Stomach (tissue), 9 donors: ENCODE measurements around the gene CNTN5. TPM values are rescaled to one million over a fixed set of nuclear protein-coding genes. Genes with fewer than 3 reads are reported as not detected.

Experiments used
- DNase-seq, 2 donors: peaks; one replicate each; pipeline versions ENCODE4 v3.0.0 to v3.0.0-alpha.2; 2013 to 2019
- H3K27ac ChIP-seq, 5 donors: fragments of 200-600 bp in 4 of 5; sonication (generic) in 4 of 5; one replicate each; pipeline ENCODE4 v1.5.1; 2013 to 2019; ENCODE audit warnings: mild to moderate bottlenecking in 1 of 5, moderate library complexity in 1 of 5
- H3K27me3 ChIP-seq, 3 donors: fragments of 200-600 bp; sonication (generic); one replicate each; pipeline ENCODE4 v1.5.1; 2017 to 2019; ENCODE audit warnings: mixed run types in 1 of 3
- H3K36me3 ChIP-seq, 4 donors: fragments of 200-600 bp; sonication (generic); 1 replicate in 3 of 4; 2 replicates in 1 of 4; pipeline ENCODE4 v1.5.1; 2016 to 2019
- H3K4me1 ChIP-seq, 4 donors: fragments of 200-600 bp; sonication (generic); one replicate each; pipeline ENCODE4 v1.5.1; 2016 to 2019
- H3K4me3 ChIP-seq, 4 donors: fragments of 200-600 bp; sonication (generic) in 3 of 4; one replicate each; pipeline ENCODE4 v1.5.1; 2016 to 2019; ENCODE audit warnings: mild to moderate bottlenecking in 1 of 4
- H3K9me3 ChIP-seq, 4 donors: fragments of 200-600 bp; sonication (generic); one replicate each; pipeline ENCODE4 v1.5.1; 2016 to 2019
- CTCF ChIP-seq, 7 experiments: fragments of 450-650 bp in 4 of 7; fragments of 200-600 bp in 3 of 7; sonication (generic) in 3 of 7; IDR thresholded peaks; one replicate each; pipeline ENCODE4 v1.5.1; 2016 to 2019; ENCODE audit warnings: antibody characterized with exemption in 7 of 7, control low read depth in 2 of 7, mild to moderate bottlenecking in 1 of 7
- EP300 ChIP-seq: sonication (generic); formaldehyde crosslinking; IDR thresholded peaks from one replicate; pipeline ENCODE4 v1.6.1; 2017; ENCODE audit warnings: antibody characterized with exemption
- POLR2A ChIP-seq, 4 donors: fragments of 450-650 bp; IDR thresholded peaks; one replicate each; pipeline ENCODE4 v1.6.1; 2016; ENCODE audit warnings: antibody characterized with exemption in 4 of 4, control low read depth in 2 of 4, mild to moderate bottlenecking in 1 of 4, moderate library complexity in 1 of 4
- POLR2AphosphoS5 ChIP-seq, 3 donors: sonication (generic); formaldehyde crosslinking; IDR thresholded peaks; one replicate each; pipeline ENCODE4 v1.6.1; 2016; ENCODE audit warnings: antibody characterized with exemption in 3 of 3
- WGBS, 5 donors: extraction: QIAGEN DNeasy Blood & Tissue Kit in 3 of 5; methylation state at CpG; one replicate each; pipeline versions ENCODE4 v1.1.5 to v1.1.7; 2013 to 2018; 5-methylcytosine and 5-hydroxymethylcytosine counted together
- intact Hi-C: fragments of 100-400 bp; cut with DNase I; formaldehyde crosslinking; loops from one replicate; pipeline ENCODE4 v1.15.1; 2023; ENCODE audit warnings: low total_unique reads
- polyA plus RNA-seq, 3 donors: library from polyadenylated mRNA; stranded (reverse); fragments of 200-250 nt; gene quantifications; one replicate each; pipeline ENCODE4 v1.2.3, GENCODE V29; 2013
- total RNA-seq, 5 donors: library from RNA; depleted of rRNA; stranded (reverse); fragments of >200 nt; gene quantifications; one replicate each; pipeline versions ENCODE4 v1.1.0 to v1.2.3, GENCODE V29; 2014 to 2016
- donor health status: healthy with polysubstance abuse.
- donor health status: Bipolar disorder and iron deficiency.
- donor health status: healthy.

The CNTN5 gene
- total and polyA plus RNA-seq, 8 donors = 0.05 to 9.9 TPM; not detected in 6

DNA sequence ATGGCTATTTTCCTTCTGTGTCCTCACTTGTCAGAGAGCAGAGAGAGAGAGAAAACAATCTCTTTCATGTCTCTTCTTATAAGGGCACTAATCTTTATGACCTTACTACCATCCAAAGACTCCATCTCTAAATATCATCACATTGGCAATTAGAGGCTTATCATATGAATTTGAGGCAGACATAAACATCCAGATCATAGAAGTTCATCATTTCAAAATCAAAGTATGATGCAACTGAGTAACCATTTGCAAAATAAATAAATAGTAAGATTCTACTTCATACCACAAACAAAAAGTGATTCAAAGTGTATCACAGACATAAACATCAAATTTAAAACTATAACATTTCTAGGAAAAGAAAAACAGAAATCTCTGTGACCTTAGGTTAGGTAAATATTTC, 1161.6 kb downstream of the CNTN5 start:
- no peaks in the 10 kb centered on the region for H3K36me3 ChIP-seq
- intact Hi-C loops = no loop called here
- H3K9me3 ChIP-seq = no peaks in the 10 kb centered on the region
- H3K4me3 ChIP-seq = no peak overlapping the region
- DNase-seq = no peak
- TF ChIP-seq POLR2A (IDR thresholded peaks at IDR 0.05) (no peak), CTCF (IDR thresholded peaks at IDR 0.05) (no peak), POLR2AphosphoS5 (IDR thresholded peaks at IDR 0.05) (no peak), EP300 (no peak)
- no peaks in the 10 kb centered on the region for H3K27me3 ChIP-seq
- no peaks in the 10 kb centered on the region for H3K4me1 ChIP-seq
- H3K27ac ChIP-seq = no peak overlapping the region

DNA sequence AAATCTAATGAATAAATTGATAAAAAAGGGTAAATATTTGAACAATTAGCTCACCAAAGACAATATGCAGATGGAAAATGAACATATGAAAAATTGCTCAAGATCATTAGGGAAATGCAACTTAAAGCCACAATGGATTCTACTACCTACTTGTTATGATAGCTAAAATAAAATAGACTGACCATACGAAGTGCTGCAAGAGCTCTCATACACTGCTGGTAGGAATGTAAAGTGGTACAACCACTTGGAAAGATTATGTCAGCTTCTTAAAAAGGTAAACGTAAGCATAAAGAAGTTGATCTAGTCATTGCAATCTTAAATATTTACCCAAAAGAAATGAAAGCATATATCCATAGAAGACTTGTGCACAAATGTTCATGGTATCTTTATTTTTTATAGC, 1162.2 kb downstream of the CNTN5 start:
- Histone ChIP-seq H3K27ac (no peak overlapping the region), H3K27me3 (no peaks in the 10 kb centered on the region), H3K9me3 (no peaks in the 10 kb centered on the region), H3K36me3 (no peaks in the 10 kb centered on the region), H3K4me3 (no peak overlapping the region), H3K4me1 (no peaks in the 10 kb centered on the region)
- DNase-seq = no peak
- intact Hi-C loops = no loop called here
- TF ChIP-seq EP300 = no peak
- no peak for TF ChIP-seq POLR2A (IDR thresholded peaks at IDR 0.05)
- no peak for TF ChIP-seq POLR2AphosphoS5 (IDR thresholded peaks at IDR 0.05)
- no peak for TF ChIP-seq CTCF (IDR thresholded peaks at IDR 0.05)
- 41 to 54% (median 44%) methylated on average over 2 of the region's 2 CpGs for WGBS, 5 donors

GRCh38 chr11:100185588-100185987, 1164.8 kb downstream of the CNTN5 start:
- TF ChIP-seq POLR2A (IDR thresholded peaks at IDR 0.05) (no peak), EP300 (no peak), CTCF (IDR thresholded peaks at IDR 0.05) (no peak), POLR2AphosphoS5 (IDR thresholded peaks at IDR 0.05) (no peak)
- no peak for DNase-seq
- H3K27me3 ChIP-seq = no peaks in the 10 kb centered on the region
- WGBS, 5 donors = 52 to 85% (median 71%) methylated on average over 5 of the region's 5 CpGs
- no peaks in the 10 kb centered on the region for H3K36me3 ChIP-seq
- H3K4me1 ChIP-seq = no peaks in the 10 kb centered on the region
- H3K27ac ChIP-seq = no peak overlapping the region
- intact Hi-C loops = no loop called here
- H3K9me3 ChIP-seq = no peaks in the 10 kb centered on the region
- no peak overlapping the region for H3K4me3 ChIP-seq

- intact Hi-C loops = no loop called here
- Histone ChIP-seq H3K27ac (no peak overlapping the region), H3K9me3 (no peaks in the 10 kb centered on the region), H3K36me3 (no peaks in the 10 kb centered on the region), H3K27me3 (no peaks in the 10 kb centered on the region), H3K4me1 (no peaks in the 10 kb centered on the region), H3K4me3 (no peak overlapping the region)
- 81 to 89% (median 87%) methylated on average over 6 of the region's 6 CpGs for WGBS, 5 donors
- TF ChIP-seq POLR2A (IDR thresholded peaks at IDR 0.05) = no peak
- TF ChIP-seq POLR2AphosphoS5 (IDR thresholded peaks at IDR 0.05) = no peak
- TF ChIP-seq CTCF (IDR thresholded peaks at IDR 0.05) = no peak
- no peak for TF ChIP-seq EP300
- DNase-seq = no peak
Observed at GRCh38 chr11:100188137-100188783, 1167.5 kb downstream of the CNTN5 start.
